Parathyroid adenoma (tissue), 2 donors: ENCODE measurements around the gene PLG.
"Not testable (repeated sequence)": the region's sequence is repeated elsewhere in the genome, so short reads cannot be mapped to it uniquely, and the experiment has no call there.

Experiments
- H2AFZ ChIP-seq: fragments of 300-600 bp; sonication (generic); one replicate; pipeline ENCODE4 v1.7.0; 2017; ENCODE audit warnings: antibody characterized with exemption, mild to moderate bottlenecking
- H3K27ac ChIP-seq: fragments of 300-600 bp; sonication (generic); one replicate; pipeline ENCODE4 v1.7.0; 2017
- H3K27me3 ChIP-seq: fragments of 300-600 bp; sonication (generic); one replicate; pipeline ENCODE4 v1.7.0; 2017; ENCODE audit warnings: low read length; ENCODE audit not compliant: control insufficient read depth, insufficient read depth
- H3K36me3 ChIP-seq: fragments of 300-600 bp; sonication (generic); one replicate; pipeline ENCODE4 v1.7.0; 2017; ENCODE audit warnings: low read length; ENCODE audit not compliant: control insufficient read depth, insufficient read depth
- H3K4me1 ChIP-seq: fragments of 300-600 bp; sonication (generic); one replicate; pipeline ENCODE4 v1.7.0; 2017; ENCODE audit warnings: control low read depth
- H3K4me2 ChIP-seq: fragments of 300-600 bp; sonication (generic); one replicate; pipeline ENCODE4 v1.7.0; 2017; ENCODE audit warnings: low read length
- H3K4me3 ChIP-seq: fragments of 300-600 bp; sonication (generic); one replicate; pipeline ENCODE4 v1.7.0; 2017; ENCODE audit warnings: low read depth, low read length
- H3K79me2 ChIP-seq: fragments of 300-600 bp; sonication (generic); one replicate; pipeline ENCODE4 v1.7.0; 2017; ENCODE audit warnings: control low read depth
- H3K9ac ChIP-seq: fragments of 300-600 bp; sonication (generic); one replicate; pipeline ENCODE4 v1.7.0; 2017; ENCODE audit warnings: mild to moderate bottlenecking
- H3K9me3 ChIP-seq: fragments of 300-600 bp; sonication (generic); one replicate; pipeline ENCODE4 v1.7.0; 2017; ENCODE audit warnings: low read length; ENCODE audit not compliant: control insufficient read depth
- CTCF ChIP-seq: fragments of 300-600 bp; sonication (generic); IDR thresholded peaks from one replicate; pipeline ENCODE4 v1.7.0; 2017; ENCODE audit warnings: antibody characterized with exemption, mild to moderate bottlenecking
- donor health status: primary hyperparathyroidism.

The PLG gene

GRCh38 chr6:160692369-160692959 is 9.6 kb upstream of the PLG start:
- Histone ChIP-seq H3K4me1 (no peaks in the 10 kb centered on the region), H2AFZ (no peak overlapping the region), H3K27ac (no peak overlapping the region), H3K27me3 (no peaks in the 10 kb centered on the region), H3K9me3 (no peaks in the 10 kb centered on the region), H3K36me3 (no peaks in the 10 kb centered on the region), H3K79me2 (no peaks in the 10 kb centered on the region), H3K4me3 (no peak overlapping the region), H3K4me2 (no peak overlapping the region), H3K9ac (no peak overlapping the region)
- no peak for TF ChIP-seq CTCF

GRCh38 chr6:160695025-160695424 is 7.0 kb upstream of the PLG start:
- H3K4me2 ChIP-seq, H3K4me1 ChIP-seq, H3K79me2 ChIP-seq, H2AFZ ChIP-seq, H3K36me3 ChIP-seq, H3K9me3 ChIP-seq, H3K27me3 ChIP-seq, H3K4me3 ChIP-seq, H3K27ac ChIP-seq, H3K9ac ChIP-seq: not testable (repeated sequence)

GRCh38 chr6:160695622-160696021 is 6.4 kb upstream of the PLG start:
- H3K27me3 ChIP-seq, H3K27ac ChIP-seq, H3K79me2 ChIP-seq, H3K4me1 ChIP-seq, H3K9me3 ChIP-seq, H3K36me3 ChIP-seq, H3K4me3 ChIP-seq, H2AFZ ChIP-seq, H3K9ac ChIP-seq, H3K4me2 ChIP-seq: not testable (repeated sequence)

- H3K4me3 ChIP-seq, H3K9ac ChIP-seq, H2AFZ ChIP-seq, H3K27me3 ChIP-seq, H3K27ac ChIP-seq, H3K4me1 ChIP-seq, H3K79me2 ChIP-seq, H3K9me3 ChIP-seq, H3K4me2 ChIP-seq, H3K36me3 ChIP-seq: not testable (repeated sequence)
Observed at GRCh38 chr6:160696884-160697283, 5.2 kb upstream of the PLG start.

GRCh38 chr6:160697826-160698225 is 4.2 kb upstream of the PLG start:
- Histone ChIP-seq H3K9me3 (no peaks in the 10 kb centered on the region), H2AFZ (no peak overlapping the region), H3K27ac (no peak overlapping the region), H3K4me2 (no peak overlapping the region), H3K4me3 (no peak overlapping the region), H3K79me2 (no peaks in the 10 kb centered on the region), H3K27me3 (no peaks in the 10 kb centered on the region), H3K9ac (no peak overlapping the region), H3K4me1 (no peaks in the 10 kb centered on the region), H3K36me3 (no peaks in the 10 kb centered on the region)
- TF ChIP-seq CTCF, result no peak

GRCh38 chr6:160704688-160705087 is 2.6 kb downstream of the PLG start:
- not testable (repeated sequence) for H3K27ac ChIP-seq, H3K4me2 ChIP-seq, H3K36me3 ChIP-seq, H3K79me2 ChIP-seq, H3K4me1 ChIP-seq, H3K9me3 ChIP-seq, H3K9ac ChIP-seq, H3K4me3 ChIP-seq, H2AFZ ChIP-seq, H3K27me3 ChIP-seq

- H2AFZ ChIP-seq, H3K27ac ChIP-seq, H3K79me2 ChIP-seq, H3K27me3 ChIP-seq, H3K4me3 ChIP-seq, H3K36me3 ChIP-seq, H3K9me3 ChIP-seq, H3K9ac ChIP-seq, H3K4me1 ChIP-seq, H3K4me2 ChIP-seq: not testable (repeated sequence)
Observed at GRCh38 chr6:160708993-160709392, 6.9 kb downstream of the PLG start.
